Mucosa of descending colon (tissue), 3 donors: ENCODE results near the gene SULF2. TPM values are rescaled to one million over a fixed set of nuclear protein-coding genes. Genes with fewer than 3 reads are reported as not detected.

Source experiments
- ATAC-seq: fragments of 200-7000 bp; cut with Tn5 transposase; one replicate; pipeline ENCODE4 v1.9.1; 2020; ENCODE audit warnings: mild to moderate bottlenecking, moderate library complexity
- DNase-seq, 3 donors: peaks; one replicate each; pipeline ENCODE4 v3.0.0-alpha.2; 2020
- H3K36me3 ChIP-seq: fragments of 200-600 bp; one replicate; pipeline ENCODE4 v1.8.0; 2021; ENCODE audit warnings: low read depth, mild to moderate bottlenecking
- H3K4me1 ChIP-seq: fragments of 200-600 bp; one replicate; pipeline ENCODE4 v1.8.0; 2021; ENCODE audit warnings: low read depth, mild to moderate bottlenecking
- H3K4me3 ChIP-seq: fragments of 200-600 bp; one replicate; pipeline ENCODE4 v1.8.0; 2021; ENCODE audit warnings: mild to moderate bottlenecking
- H3K9me3 ChIP-seq: fragments of 200-600 bp; one replicate; pipeline ENCODE4 v1.8.0; 2021; ENCODE audit warnings: mild to moderate bottlenecking
- intact Hi-C, 2 donors: fragments of 100-400 bp; cut with DNase I in 1 of 2; cut with micrococcal nuclease in 1 of 2; formaldehyde crosslinking; loops; one replicate each; pipeline versions ENCODE4 v1.11.0 to v1.11.1; 2022; cut with DNase I, micrococcal nuclease
- total RNA-seq, 3 donors: library from RNA; stranded (reverse); fragmentation: NEBNext Ultra II Directional in 2 of 3; extraction: Animal tissue kit (Norgen Biotek cat#: 25700) in 2 of 3; gene quantifications; one replicate each; pipeline versions ENCODE4 v1.2.1 to v1.2.4, GENCODE V29; 2021 to 2023
- TF ChIP-seq, protein P1 (sequence below): fragments of 200-600 bp; IDR thresholded peaks from one replicate; pipeline ENCODE4 v1.8.0; 2022; ENCODE audit warnings: antibody characterized with exemption, mild to moderate bottlenecking
- donor health status: DM: no; HTN: no; CAD: no; lungs with moderate emphysema.
- donor health status: DM: no; HTN: no; CAD: no.
- donor health status: DM: no; HTN: yes; CAD: no.

Gene SULF2
- total RNA-seq, 3 donors from 2014 or later = 102 to 181 (median 144) TPM

DNA sequence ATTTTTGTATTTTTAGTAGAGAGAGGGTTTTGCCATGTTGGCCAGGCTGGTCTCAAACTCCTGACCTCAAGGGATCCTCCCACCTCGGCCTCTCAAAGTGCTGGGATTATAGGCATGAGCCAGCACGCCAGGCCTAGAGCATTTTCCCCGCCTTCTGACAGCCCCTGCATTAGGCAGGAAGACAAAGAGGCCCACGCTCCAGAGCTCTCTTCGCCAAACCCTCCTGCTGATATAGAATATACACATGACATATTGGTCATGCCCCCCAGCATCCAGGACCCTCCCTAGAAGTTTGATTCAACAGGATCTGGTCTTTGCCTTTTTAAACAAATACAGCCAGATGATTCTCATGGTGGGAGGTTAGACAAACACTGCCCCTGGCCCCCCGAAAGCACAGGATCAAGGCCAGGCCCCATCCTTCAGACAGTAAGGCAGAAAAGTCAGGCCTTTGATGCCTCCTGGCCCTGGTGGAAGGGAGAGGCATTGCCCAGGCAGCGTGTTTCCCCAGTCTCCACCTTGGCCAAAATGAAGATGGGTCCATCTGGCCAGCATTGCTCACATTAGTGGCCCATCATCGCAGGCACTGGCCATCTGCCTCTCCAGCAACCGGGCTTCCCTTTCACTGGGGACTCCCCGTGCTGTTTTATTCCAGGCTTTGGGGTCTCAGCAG is 4.4 kb downstream of the SULF2 start:
- DNase-seq = no peak
- TF ChIP-seq, protein P1, sequence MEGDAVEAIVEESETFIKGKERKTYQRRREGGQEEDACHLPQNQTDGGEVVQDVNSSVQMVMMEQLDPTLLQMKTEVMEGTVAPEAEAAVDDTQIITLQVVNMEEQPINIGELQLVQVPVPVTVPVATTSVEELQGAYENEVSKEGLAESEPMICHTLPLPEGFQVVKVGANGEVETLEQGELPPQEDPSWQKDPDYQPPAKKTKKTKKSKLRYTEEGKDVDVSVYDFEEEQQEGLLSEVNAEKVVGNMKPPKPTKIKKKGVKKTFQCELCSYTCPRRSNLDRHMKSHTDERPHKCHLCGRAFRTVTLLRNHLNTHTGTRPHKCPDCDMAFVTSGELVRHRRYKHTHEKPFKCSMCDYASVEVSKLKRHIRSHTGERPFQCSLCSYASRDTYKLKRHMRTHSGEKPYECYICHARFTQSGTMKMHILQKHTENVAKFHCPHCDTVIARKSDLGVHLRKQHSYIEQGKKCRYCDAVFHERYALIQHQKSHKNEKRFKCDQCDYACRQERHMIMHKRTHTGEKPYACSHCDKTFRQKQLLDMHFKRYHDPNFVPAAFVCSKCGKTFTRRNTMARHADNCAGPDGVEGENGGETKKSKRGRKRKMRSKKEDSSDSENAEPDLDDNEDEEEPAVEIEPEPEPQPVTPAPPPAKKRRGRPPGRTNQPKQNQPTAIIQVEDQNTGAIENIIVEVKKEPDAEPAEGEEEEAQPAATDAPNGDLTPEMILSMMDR = no peak
- Histone ChIP-seq H3K36me3 (no peaks in the 10 kb centered on the region), H3K4me3 (no peak overlapping the region), H3K4me1 (peaks cover 21% of the 10 kb centered on the region), H3K9me3 (no peaks in the 10 kb centered on the region)
- intact Hi-C loops = loop anchor here in 1 of 2 donors (10.0 kb wide), 1 partner anchor 116 kb away; no protein-coding TSS in a partner anchor
- no peak for ATAC-seq

DNA sequence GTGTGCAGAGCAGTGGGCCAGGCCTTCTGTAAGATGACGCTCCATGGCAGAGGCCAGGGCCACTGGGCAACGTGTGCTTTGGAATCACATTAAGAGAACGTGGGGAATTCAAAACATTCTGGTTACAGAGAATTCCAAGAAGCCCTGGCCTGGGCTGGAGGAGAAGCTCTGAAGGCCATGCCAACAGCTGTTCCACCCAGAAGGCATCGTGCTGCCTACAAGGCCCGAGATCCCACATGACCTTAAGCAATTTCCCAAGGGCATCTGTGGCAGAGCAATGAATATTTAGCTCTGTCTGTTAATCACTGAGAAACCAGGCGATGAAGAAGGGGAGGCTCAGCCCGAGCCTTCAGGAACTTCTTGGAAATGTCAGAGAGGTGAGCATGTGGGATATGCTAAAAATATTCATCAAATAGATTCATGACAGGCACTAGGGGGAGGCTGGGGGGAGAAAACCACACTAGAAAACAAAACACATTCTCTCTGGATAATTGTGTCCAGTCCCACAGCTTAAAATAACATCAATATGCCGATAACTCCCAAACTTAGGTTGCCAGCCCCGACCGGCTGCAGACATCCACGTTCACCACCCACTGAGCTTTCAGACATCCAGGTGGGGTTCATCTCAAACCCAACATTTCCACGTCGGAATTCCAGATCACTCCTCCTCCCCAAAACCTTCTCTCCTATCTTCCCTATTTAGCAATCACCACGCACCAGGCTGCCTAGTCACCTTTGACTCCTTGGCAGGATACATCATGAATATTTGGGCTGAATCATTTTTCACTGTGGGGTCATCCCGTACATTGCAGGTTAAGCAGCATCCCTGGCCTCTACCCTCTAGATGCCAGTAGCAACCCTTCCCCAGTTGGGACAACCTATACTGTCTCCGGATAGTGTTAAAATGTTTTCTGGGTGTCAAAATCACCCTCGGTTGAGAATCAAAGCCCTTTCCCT is 6.6 kb downstream of the SULF2 start:
- Histone ChIP-seq H3K36me3 (no peaks in the 10 kb centered on the region), H3K9me3 (no peaks in the 10 kb centered on the region), H3K4me1 (peaks cover 24% of the 10 kb centered on the region), H3K4me3 (no peak overlapping the region)
- no peak for DNase-seq
- TF ChIP-seq, protein P1 = no peak
- no peak for ATAC-seq
- intact Hi-C loops = no loop called here

DNA sequence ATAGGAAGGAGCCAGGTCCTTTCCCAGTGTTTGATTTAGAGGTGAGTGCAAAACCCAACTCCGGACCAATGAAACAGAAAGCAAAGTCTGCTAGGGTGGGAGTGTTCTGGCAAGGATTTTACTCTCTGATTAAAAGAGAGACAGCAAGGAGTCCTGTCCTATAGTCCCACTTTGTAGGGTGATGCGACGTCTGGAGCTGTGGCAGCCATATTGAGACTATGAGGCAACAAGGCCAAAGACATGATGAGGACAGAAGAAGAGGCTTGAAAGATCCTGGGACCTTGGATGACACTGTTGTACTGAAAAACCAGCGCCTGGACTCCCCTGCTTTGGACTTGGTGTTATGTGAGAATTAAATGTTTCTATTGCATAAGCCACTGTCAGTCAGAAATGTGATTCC is 8.1 kb downstream of the SULF2 start:
- peak; percentile 3 for ATAC-seq
- no peak overlapping the region for H3K4me3 ChIP-seq
- H3K36me3 ChIP-seq = no peaks in the 10 kb centered on the region
- intact Hi-C loops = no loop called here
- H3K4me1 ChIP-seq = peaks cover 33% of the 10 kb centered on the region
- TF ChIP-seq, protein P1 = no peak
- DNase-seq = no peak
- no peaks in the 10 kb centered on the region for H3K9me3 ChIP-seq

GRCh38 chr20:47776639-47777038 is 8.6 kb downstream of the SULF2 start:
- Histone ChIP-seq H3K9me3 (no peaks in the 10 kb centered on the region), H3K4me3 (no peak overlapping the region), H3K4me1 (peaks cover 33% of the 10 kb centered on the region), H3K36me3 (no peaks in the 10 kb centered on the region)
- no peak for DNase-seq
- ATAC-seq = no peak
- TF ChIP-seq, protein P1 = no peak
- intact Hi-C loops = no loop called here

DNA sequence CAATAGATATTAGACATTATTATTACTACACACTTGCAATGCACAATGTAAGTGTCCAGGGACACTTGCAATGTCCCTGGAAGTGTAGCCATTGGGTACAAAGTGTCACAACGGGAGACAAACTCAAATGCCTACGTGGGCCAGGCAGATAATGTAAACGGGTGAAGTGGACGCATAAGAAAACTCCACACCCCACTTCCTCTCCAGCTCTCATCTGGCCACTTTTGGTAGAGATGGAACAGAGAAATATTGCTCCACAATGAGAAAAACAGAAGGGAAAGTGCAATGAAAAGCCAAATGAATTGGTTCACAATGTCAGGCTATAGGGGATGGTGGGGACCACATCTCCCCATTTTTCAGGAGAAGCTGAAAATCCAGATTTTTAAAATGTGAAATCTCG is 9.4 kb downstream of the SULF2 start:
- intact Hi-C loops = no loop called here
- DNase-seq (no peak), ATAC-seq (no peak)
- H3K36me3 ChIP-seq = no peaks in the 10 kb centered on the region
- no peaks in the 10 kb centered on the region for H3K9me3 ChIP-seq
- H3K4me1 ChIP-seq = peaks cover 33% of the 10 kb centered on the region
- no peak overlapping the region for H3K4me3 ChIP-seq
- TF ChIP-seq, protein P1 = no peak
